Frontal cortex (tissue), 4 donors: ENCODE measurements around the gene TMEM18. TPM values are rescaled to one million over a fixed set of nuclear protein-coding genes. Genes with fewer than 3 reads are reported as not detected.
"Not testable (repeated sequence)": the region's sequence is repeated elsewhere in the genome, so short reads cannot be mapped to it uniquely, and the experiment has no call there.

Source experiments
- DNase-seq, 2 donors: peaks; one replicate each; pipeline ENCODE4 v3.0.0; 2012; ENCODE audit warnings: low spot score in 2 of 2
- FAIRE-seq: peaks from 2 replicates; lab custom pipeline; 2012; peaks lifted over from hg19 to GRCh38; lab: Jason Lieb, UNC
- total RNA-seq: library from RNA; depleted of rRNA; stranded (reverse); fragments of >200 nt; gene quantifications from one replicate; pipeline ENCODE4 v1.2.3, GENCODE V29; 2014
- donor health status: control.
- donor health status: control.
- donor health status: control.

The TMEM18 gene
- 20.0 TPM for total RNA-seq

GRCh38 chr2:677056-677958 lies at the start of gene TMEM18:
TSS of gene TMEM18 (minus strand) at chr2:677406. CDS start at chr2:677345, 61 bp downstream.
- DNase-seq (peak; percentile 78 to 85), FAIRE-seq (no peak)

- DNase-seq (no peak), FAIRE-seq (no peak)
These were observed 49.0 kb upstream of the TMEM18 start for GRCh38 chr2:726169-726568.

- FAIRE-seq (no peak), DNase-seq (no peak)
These were observed 48.3 kb upstream of the TMEM18 start for GRCh38 chr2:725468-725867.

- DNase-seq (no peak), FAIRE-seq (no peak)
These were observed 46.6 kb upstream of the TMEM18 start for GRCh38 chr2:723761-724160.

GRCh38 chr2:720842-721241 lies 43.6 kb upstream of the TMEM18 start:
- FAIRE-seq (no peak), DNase-seq (no peak)

GRCh38 chr2:719734-720133 lies 42.5 kb upstream of the TMEM18 start:
- DNase-seq: no peak
- FAIRE-seq: no peak

- no peak for DNase-seq
- FAIRE-seq: no peak
These were observed 42.0 kb upstream of the TMEM18 start for GRCh38 chr2:719191-719590.

GRCh38 chr2:717661-718060 lies 40.5 kb upstream of the TMEM18 start:
- DNase-seq (no peak), FAIRE-seq (no peak)

GRCh38 chr2:715854-716560 lies 38.8 kb upstream of the TMEM18 start:
- FAIRE-seq (no peak), DNase-seq (no peak)

GRCh38 chr2:715038-715437 lies 37.8 kb upstream of the TMEM18 start:
- no peak for DNase-seq
- FAIRE-seq: no peak

GRCh38 chr2:714005-714741 lies 37.0 kb upstream of the TMEM18 start:
- DNase-seq (peak in 1 of 2 donors; percentile 36), FAIRE-seq (no peak)

GRCh38 chr2:710867-711665 lies 33.9 kb upstream of the TMEM18 start:
- no peak for FAIRE-seq
- no peak for DNase-seq

GRCh38 chr2:709138-709765 lies 32.0 kb upstream of the TMEM18 start:
- FAIRE-seq: no peak
- DNase-seq: no peak

- FAIRE-seq: no peak
- DNase-seq: no peak
These were observed 31.5 kb upstream of the TMEM18 start for GRCh38 chr2:708667-709066.

- no peak for DNase-seq
- FAIRE-seq: no peak
These were observed 28.8 kb upstream of the TMEM18 start for GRCh38 chr2:705971-706511.

GRCh38 chr2:702765-703164 lies 25.6 kb upstream of the TMEM18 start:
- not testable (repeated sequence) for DNase-seq, FAIRE-seq

GRCh38 chr2:696999-697627 lies 19.9 kb upstream of the TMEM18 start:
- FAIRE-seq (no peak), DNase-seq (no peak)

GRCh38 chr2:696463-696862 lies 19.3 kb upstream of the TMEM18 start:
- no peak for DNase-seq
- no peak for FAIRE-seq
